Smooth muscle cell (in vitro differentiated cells): ENCODE measurements around the gene DESI2. TPM values are rescaled to one million over a fixed set of nuclear protein-coding genes. Genes with fewer than 3 reads are reported as not detected.
"Not testable (repeated sequence)": the region's sequence is repeated elsewhere in the genome, so short reads cannot be mapped to it uniquely, and the experiment has no call there.

Experiments
- DNase-seq: peaks from one replicate; lab custom pipeline; 2025; ENCODE audit not compliant: unreplicated experiment; lab: John Stamatoyannopoulos, UW
- H2AFZ ChIP-seq: fragments of 200-600 bp; sonication (generic); 2 replicates; pipeline ENCODE4 v1.6.0; 2016; ENCODE audit warnings: antibody characterized with exemption, low read depth, mild to moderate bottlenecking
- H3F3A ChIP-seq: fragments of 200-600 bp; sonication (generic); 2 replicates; pipeline ENCODE4 v1.6.0; 2017; ENCODE audit warnings: antibody characterized with exemption, low read depth
- H3K27ac ChIP-seq: fragments of 200-600 bp; sonication (generic); 2 replicates; pipeline ENCODE4 v1.5.1; 2016; ENCODE audit warnings: low read depth, mild to moderate bottlenecking
- H3K27me3 ChIP-seq: fragments of 200-600 bp; sonication (generic); 2 replicates; pipeline ENCODE4 v1.6.1; 2016; ENCODE audit warnings: low read depth, mild to moderate bottlenecking
- H3K36me3 ChIP-seq: fragments of 200-600 bp; sonication (generic); 2 replicates; pipeline ENCODE4 v1.5.1; 2016; ENCODE audit warnings: low read depth
- H3K4me1 ChIP-seq: fragments of 200-600 bp; sonication (generic); 2 replicates; pipeline ENCODE4 v1.5.1; 2016; ENCODE audit warnings: low read depth
- H3K4me2 ChIP-seq: fragments of 200-600 bp; sonication (generic); 2 replicates; pipeline ENCODE4 v1.6.0; 2016; ENCODE audit warnings: mild to moderate bottlenecking
- H3K4me3 ChIP-seq: fragments of 200-600 bp; sonication (generic); 2 replicates; pipeline ENCODE4 v1.5.1; 2016; ENCODE audit warnings: mild to moderate bottlenecking
- H3K79me2 ChIP-seq: fragments of 200-600 bp; sonication (generic); 2 replicates; pipeline ENCODE4 v1.6.0; 2016; ENCODE audit warnings: low read depth, mild to moderate bottlenecking
- H3K9ac ChIP-seq: fragments of 200-600 bp; sonication (generic); 2 replicates; pipeline ENCODE4 v1.6.0; 2016; ENCODE audit warnings: low read depth
- H3K9me3 ChIP-seq: fragments of 200-600 bp; sonication (generic); replicated peaks from 2 replicates; pipeline ENCODE4 v1.5.1; 2016; ENCODE audit warnings: low read depth
- H4K20me1 ChIP-seq: fragments of 200-600 bp; sonication (generic); 2 replicates; pipeline ENCODE4 v1.6.0; 2016; ENCODE audit warnings: low read depth
- WGBS: methylation state at CpG from one replicate; pipeline ENCODE4 v1.1.7; 2016; ENCODE audit warnings: low lambda C conversion rate; 5-methylcytosine and 5-hydroxymethylcytosine counted together
- polyA plus RNA-seq: library from polyadenylated mRNA; unstranded; fragments of >200 nt; fragmentation: Nextera tagmentation; extraction: Ambion mirVana; gene quantifications from 2 replicates; pipeline ENCODE4 v1.2.1, GENCODE V29; 2016
- total RNA-seq: library from RNA; depleted of rRNA; stranded (reverse); fragments of >200 nt; gene quantifications from 2 replicates; pipeline ENCODE4 v1.2.3, GENCODE V29; 2014
- TF ChIP-seq, protein P1 (sequence below): fragments of 200-600 bp; sonication (generic); IDR thresholded peaks from 2 replicates; pipeline ENCODE4 v1.5.1; 2017; ENCODE audit warnings: borderline replicate concordance, mild to moderate bottlenecking, antibody characterized with exemption; ENCODE audit not compliant: insufficient read depth, poor library complexity, severe bottlenecking

DESI2 gene
- total and polyA plus RNA-seq, 2 experiments from 2014 or later: 31.5 to 56.3 TPM

DNA sequence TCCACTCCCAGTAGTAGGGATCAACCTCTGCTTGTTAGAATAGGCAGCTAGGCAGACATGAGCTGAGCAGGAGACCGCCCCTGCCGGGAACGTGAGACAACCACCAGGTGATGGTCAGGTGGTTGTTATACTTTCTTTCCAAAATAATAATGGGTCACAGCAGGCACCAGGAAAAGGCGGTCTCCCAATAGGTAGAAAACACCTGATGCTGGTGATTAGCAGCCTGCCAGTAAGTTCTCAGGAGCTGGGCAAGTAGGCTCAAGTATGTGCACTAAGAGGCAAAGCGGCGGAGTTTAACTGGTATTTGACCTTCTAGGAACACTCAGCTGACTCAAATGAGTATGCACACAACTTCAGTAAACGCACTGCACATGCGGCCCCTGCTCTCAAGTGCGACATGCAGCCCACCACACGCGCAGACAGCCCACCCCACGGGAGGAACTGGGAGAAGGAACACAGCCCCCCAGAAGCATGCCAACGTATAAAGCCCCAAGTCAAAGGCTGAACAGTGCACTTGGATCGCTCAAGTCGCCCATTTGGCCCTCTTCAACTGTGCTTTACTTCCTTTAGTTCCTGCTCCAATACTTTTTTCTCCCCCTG, 80.0 kb downstream of the DESI2 start:
- Histone ChIP-seq H2AFZ (no peak overlapping the region), H3K9ac (no peak overlapping the region), H3K4me3 (no peak overlapping the region), H3K4me1 (peaks cover 3% of the 10 kb centered on the region), H4K20me1 (no peaks in the 10 kb centered on the region), H3K27ac (no peak overlapping the region), H3K27me3 (no peaks in the 10 kb centered on the region), H3F3A (peaks cover 10% of the 10 kb centered on the region), H3K4me2 (no peak overlapping the region), H3K36me3 (no peaks in the 10 kb centered on the region), H3K79me2 (no peaks in the 10 kb centered on the region), H3K9me3 (no peaks in the 10 kb centered on the region)
- 93% methylated on average over 15 of the region's 15 CpGs for whole genome bisulfite sequencing
- TF ChIP-seq, protein P1, sequence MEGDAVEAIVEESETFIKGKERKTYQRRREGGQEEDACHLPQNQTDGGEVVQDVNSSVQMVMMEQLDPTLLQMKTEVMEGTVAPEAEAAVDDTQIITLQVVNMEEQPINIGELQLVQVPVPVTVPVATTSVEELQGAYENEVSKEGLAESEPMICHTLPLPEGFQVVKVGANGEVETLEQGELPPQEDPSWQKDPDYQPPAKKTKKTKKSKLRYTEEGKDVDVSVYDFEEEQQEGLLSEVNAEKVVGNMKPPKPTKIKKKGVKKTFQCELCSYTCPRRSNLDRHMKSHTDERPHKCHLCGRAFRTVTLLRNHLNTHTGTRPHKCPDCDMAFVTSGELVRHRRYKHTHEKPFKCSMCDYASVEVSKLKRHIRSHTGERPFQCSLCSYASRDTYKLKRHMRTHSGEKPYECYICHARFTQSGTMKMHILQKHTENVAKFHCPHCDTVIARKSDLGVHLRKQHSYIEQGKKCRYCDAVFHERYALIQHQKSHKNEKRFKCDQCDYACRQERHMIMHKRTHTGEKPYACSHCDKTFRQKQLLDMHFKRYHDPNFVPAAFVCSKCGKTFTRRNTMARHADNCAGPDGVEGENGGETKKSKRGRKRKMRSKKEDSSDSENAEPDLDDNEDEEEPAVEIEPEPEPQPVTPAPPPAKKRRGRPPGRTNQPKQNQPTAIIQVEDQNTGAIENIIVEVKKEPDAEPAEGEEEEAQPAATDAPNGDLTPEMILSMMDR: no peak
- DNase-seq: no peak

DNA sequence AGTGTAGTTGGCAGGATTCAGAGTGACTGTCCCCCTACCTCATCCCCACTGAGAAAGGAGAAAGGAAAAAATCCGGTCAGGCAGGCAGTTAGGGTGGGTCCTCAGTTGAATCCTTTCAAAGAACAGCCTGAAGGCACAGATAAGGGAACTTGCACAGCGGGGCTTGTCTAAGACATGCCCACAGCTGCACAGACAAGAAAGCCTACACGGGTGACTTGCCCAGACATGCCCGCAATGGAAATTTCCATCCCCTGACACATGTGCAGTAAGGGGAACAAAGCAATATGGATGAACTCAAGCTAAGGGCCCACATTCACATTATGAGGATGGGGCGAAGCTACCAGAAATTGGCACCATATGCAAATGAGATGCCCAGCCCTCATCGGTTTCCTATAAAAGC, 82.5 kb downstream of the DESI2 start:
- Histone ChIP-seq H3K9me3 (no peaks in the 10 kb centered on the region), H3K4me3 (no peak overlapping the region), H3F3A (peaks cover 10% of the 10 kb centered on the region), H3K27me3 (no peaks in the 10 kb centered on the region), H3K36me3 (no peaks in the 10 kb centered on the region), H3K9ac (no peak overlapping the region), H4K20me1 (no peaks in the 10 kb centered on the region), H3K4me2 (no peak overlapping the region), H3K4me1 (no peaks in the 10 kb centered on the region), H3K27ac (peak overlapping the region; percentile 15), H2AFZ (no peak overlapping the region), H3K79me2 (no peaks in the 10 kb centered on the region)
- TF ChIP-seq, protein P1: no peak
- 93% methylated on average over 6 of the region's 6 CpGs for WGBS
- no peak for DNase-seq

DNA sequence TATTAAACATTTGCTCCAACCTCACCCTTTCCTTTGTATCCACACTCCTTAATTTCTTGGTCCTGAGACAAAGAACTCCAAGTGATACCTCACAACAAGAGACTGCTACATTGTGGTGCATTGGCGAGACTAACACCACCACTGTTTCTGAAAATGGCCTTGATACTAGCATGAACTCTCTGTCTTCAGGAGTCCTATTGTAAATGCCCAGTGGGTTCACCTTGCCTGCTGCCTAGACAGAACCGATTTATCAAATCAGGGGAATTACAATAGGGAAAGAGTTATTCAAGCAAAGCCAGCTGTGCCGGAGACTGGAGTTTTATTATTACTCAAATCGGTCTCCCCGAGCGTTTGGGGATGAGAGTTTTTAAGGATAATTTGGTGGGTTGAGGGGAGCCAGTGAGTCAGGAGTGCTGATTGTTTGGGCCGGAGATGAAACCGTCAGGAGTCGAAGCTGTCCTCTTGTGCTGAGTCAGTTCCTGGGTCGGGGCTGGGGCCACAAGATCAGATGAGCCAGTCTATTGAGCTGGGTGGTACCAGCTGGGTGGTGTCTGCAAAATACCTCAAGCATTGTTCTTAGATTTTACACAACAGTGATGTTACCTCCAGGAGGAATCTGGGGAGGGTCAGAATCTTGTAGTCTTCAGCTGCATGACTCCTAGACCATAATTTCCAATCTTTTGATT, 83.1 kb downstream of the DESI2 start:
- H3K4me3 ChIP-seq: no peak overlapping the region
- TF ChIP-seq, protein P1: no peak
- H3K79me2 ChIP-seq: no peaks in the 10 kb centered on the region
- no peaks in the 10 kb centered on the region for H3K9me3 ChIP-seq
- 90% methylated on average over 10 of the region's 10 CpGs for WGBS
- no peaks in the 10 kb centered on the region for H4K20me1 ChIP-seq
- no peaks in the 10 kb centered on the region for H3K36me3 ChIP-seq
- H3K4me1 ChIP-seq: no peaks in the 10 kb centered on the region
- no peak overlapping the region for H3K4me2 ChIP-seq
- H3K27me3 ChIP-seq: no peaks in the 10 kb centered on the region
- no peak overlapping the region for H3K27ac ChIP-seq
- H3K9ac ChIP-seq: no peak overlapping the region
- peaks cover 9% of the 10 kb centered on the region for H3F3A ChIP-seq
- no peak overlapping the region for H2AFZ ChIP-seq
- DNase-seq: no peak

GRCh38 chr1:244739140-244739539, 86.2 kb downstream of the DESI2 start:
- H3K79me2 ChIP-seq, H3K4me1 ChIP-seq, H3K4me2 ChIP-seq, DNase-seq, H3F3A ChIP-seq, H2AFZ ChIP-seq, H3K9me3 ChIP-seq, H4K20me1 ChIP-seq, H3K27ac ChIP-seq, H3K27me3 ChIP-seq, H3K4me3 ChIP-seq, H3K9ac ChIP-seq, H3K36me3 ChIP-seq: not testable (repeated sequence)
- 77% methylated on average over 2 of the region's 2 CpGs for WGBS

- H3K4me2 ChIP-seq, H3K4me1 ChIP-seq, H3K36me3 ChIP-seq, H3K27ac ChIP-seq, H3K79me2 ChIP-seq, H3F3A ChIP-seq, H3K9ac ChIP-seq, DNase-seq, H3K4me3 ChIP-seq, H3K9me3 ChIP-seq, H3K27me3 ChIP-seq, H2AFZ ChIP-seq, H4K20me1 ChIP-seq: not testable (repeated sequence)
- WGBS: 91% methylated on average over 19 of the region's 20 CpGs
These were observed 87.2 kb downstream of the DESI2 start for GRCh38 chr1:244740027-244740617.
